Measurements from ENCODE around the gene KIF1C.

KIF1C gene

GRCh38 chr17:4965311-4965986 is 32.3 kb upstream of the KIF1C start:
- no peak for DNase-seq (ENCODE audit: low spot score)
- TF ChIP-seq CTCF (IDR thresholded peaks at IDR 0.05; ENCODE audit: poor library complexity, severe bottlenecking): no peak
- peaks cover 12% of the 10 kb centered on the region for H3K4me1 ChIP-seq (ENCODE audit: insufficient read depth, poor library complexity, severe bottlenecking)
- no peaks in the 10 kb centered on the region for H3K27me3 ChIP-seq (ENCODE audit: insufficient read depth, poor library complexity, severe bottlenecking)
- ATAC-seq (ENCODE audit: low read depth): no peak
- H3K36me3 ChIP-seq (ENCODE audit: low read depth): peaks cover 26% of the 10 kb centered on the region
- peak overlapping the region; percentile 90 for H3K27ac ChIP-seq (ENCODE audit: poor library complexity, severe bottlenecking)
- H3K9me3 ChIP-seq (ENCODE audit: severe bottlenecking): no peaks in the 10 kb centered on the region
- no peak overlapping the region for H3K4me3 ChIP-seq (ENCODE audit: severe bottlenecking)

GRCh38 chr17:4966844-4967538 is 30.8 kb upstream of the KIF1C start:
- H3K4me1 ChIP-seq (ENCODE audit: insufficient read depth, poor library complexity, severe bottlenecking): peaks cover 12% of the 10 kb centered on the region
- H3K27me3 ChIP-seq (ENCODE audit: insufficient read depth, poor library complexity, severe bottlenecking): no peaks in the 10 kb centered on the region
- H3K4me3 ChIP-seq (ENCODE audit: severe bottlenecking): peak overlapping the region; percentile 59
- peaks cover 20% of the 10 kb centered on the region for H3K36me3 ChIP-seq (ENCODE audit: low read depth)
- H3K27ac ChIP-seq (ENCODE audit: poor library complexity, severe bottlenecking): peak overlapping the region; percentile 90
- H3K9me3 ChIP-seq (ENCODE audit: severe bottlenecking): no peaks in the 10 kb centered on the region
- TF ChIP-seq CTCF (IDR thresholded peaks at IDR 0.05; ENCODE audit: poor library complexity, severe bottlenecking): no peak
- ATAC-seq (ENCODE audit: low read depth) (peak; percentile 89), DNase-seq (ENCODE audit: low spot score) (peak; percentile 99)

- no peaks in the 10 kb centered on the region for H3K9me3 ChIP-seq (ENCODE audit: severe bottlenecking)
- ATAC-seq (ENCODE audit: low read depth) (peak; percentile 52), DNase-seq (ENCODE audit: low spot score) (peak; percentile 90)
- peaks cover 12% of the 10 kb centered on the region for H3K4me1 ChIP-seq (ENCODE audit: insufficient read depth, poor library complexity, severe bottlenecking)
- peak within 1 kb of the TSS; percentile 90 for H3K27ac ChIP-seq (ENCODE audit: poor library complexity, severe bottlenecking)
- H3K4me3 ChIP-seq (ENCODE audit: severe bottlenecking): peak within 1 kb of the TSS; percentile 59
- no peaks in the 10 kb centered on the region for H3K27me3 ChIP-seq (ENCODE audit: insufficient read depth, poor library complexity, severe bottlenecking)
- H3K36me3 ChIP-seq (ENCODE audit: low read depth): peaks cover 20% of the 10 kb centered on the region
- TF ChIP-seq CTCF (IDR thresholded peaks at IDR 0.05; ENCODE audit: poor library complexity, severe bottlenecking): no peak
Observed at GRCh38 chr17:4967539-4968485, 29.9 kb upstream of the KIF1C start, which contains the start of gene SPAG7. Gene SPAG7, minus strand, starts transcription at chr17:4967817. Its CDS starts 13 bp downstream, at chr17:4967804.

GRCh38 chr17:4968486-4969046 is 29.2 kb upstream of the KIF1C start:
- peak overlapping the region; percentile 59 for H3K4me3 ChIP-seq (ENCODE audit: severe bottlenecking)
- peaks cover 12% of the 10 kb centered on the region for H3K4me1 ChIP-seq (ENCODE audit: insufficient read depth, poor library complexity, severe bottlenecking)
- TF ChIP-seq CTCF (IDR thresholded peaks at IDR 0.05; ENCODE audit: poor library complexity, severe bottlenecking): no peak
- peak overlapping the region; percentile 90 for H3K27ac ChIP-seq (ENCODE audit: poor library complexity, severe bottlenecking)
- no peak for DNase-seq (ENCODE audit: low spot score)
- peaks cover 27% of the 10 kb centered on the region for H3K36me3 ChIP-seq (ENCODE audit: low read depth)
- no peaks in the 10 kb centered on the region for H3K9me3 ChIP-seq (ENCODE audit: severe bottlenecking)
- no peak for ATAC-seq (ENCODE audit: low read depth)
- H3K27me3 ChIP-seq (ENCODE audit: insufficient read depth, poor library complexity, severe bottlenecking): no peaks in the 10 kb centered on the region

All from RWPE2 (cell line).